H54 (cell line): ENCODE data around the gene LGALS4.
"Not testable (repeated sequence)": the region's sequence is repeated elsewhere in the genome, so short reads cannot be mapped to it uniquely, and the experiment has no call there.

ENCODE experiments used
- DNase-seq: peaks from one replicate; pipeline ENCODE4 v3.0.0; 2011; ENCODE audit warnings: low spot score, mixed read lengths; ENCODE audit not compliant: insufficient read length
- FAIRE-seq: peaks from 3 replicates; lab custom pipeline; 2011; peaks lifted over from hg19 to GRCh38; lab: Jason Lieb, UNC
- POLR2A ChIP-seq: IDR thresholded peaks from 2 replicates; pipeline ENCODE4 v1.6.1; 2011; ENCODE audit warnings: low read depth, mild to moderate bottlenecking, low read length

The LGALS4 gene

DNA sequence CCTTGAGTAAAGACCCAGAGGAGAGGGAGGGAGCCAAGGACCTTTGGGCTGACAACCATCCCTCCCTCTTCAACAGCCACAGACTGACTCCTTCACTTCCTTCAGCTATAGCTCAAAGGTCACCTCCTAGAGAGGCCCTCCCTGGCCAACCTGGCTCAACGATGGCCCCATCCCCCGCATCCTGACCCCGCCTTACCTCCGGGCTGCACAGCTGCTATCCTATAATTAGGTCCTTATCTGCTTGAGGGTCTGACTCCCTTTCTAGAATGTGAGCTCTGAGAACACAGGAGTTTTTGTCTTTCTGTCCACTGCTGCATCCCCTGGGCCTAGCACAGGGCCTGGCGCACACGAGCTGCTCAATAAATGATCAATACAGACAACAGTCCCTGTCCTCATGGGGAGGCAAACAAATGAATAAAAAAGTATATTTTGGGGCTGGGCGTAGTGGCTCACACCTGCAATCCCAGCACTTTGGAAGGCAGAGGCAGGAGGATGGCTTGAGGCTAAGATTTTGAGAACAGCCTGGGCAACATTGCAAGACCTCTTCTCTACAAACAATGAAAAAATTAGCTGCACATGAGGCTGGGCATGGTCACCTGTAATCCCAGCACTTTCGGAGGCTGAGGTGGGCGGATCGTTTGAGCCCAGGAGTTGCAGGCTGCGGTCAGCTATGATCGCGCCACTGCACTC lies 6.6 kb upstream of the LGALS4 start:
- DNase-seq, result no peak
- TF ChIP-seq POLR2A, result no peak
- FAIRE-seq, result no peak

DNA sequence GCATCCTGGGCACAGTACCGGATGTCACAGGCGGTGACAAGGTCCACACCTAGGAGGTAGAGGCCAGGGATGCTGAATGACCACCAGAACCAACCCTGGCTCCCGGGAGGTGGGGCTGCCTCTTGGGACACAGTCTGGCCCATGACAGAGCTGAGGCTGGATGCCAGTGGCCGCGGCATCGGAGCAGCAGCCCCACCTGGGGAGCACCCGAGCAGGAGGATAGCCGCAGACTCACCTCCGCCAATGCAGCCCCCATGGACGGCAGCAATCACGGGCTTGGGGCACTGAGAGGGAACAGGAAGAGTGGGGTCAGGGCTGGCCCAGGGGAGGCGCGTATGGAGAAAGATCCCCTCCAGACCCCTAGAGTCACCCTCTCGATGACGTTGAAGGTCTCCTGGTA lies 4.3 kb upstream of the LGALS4 start:
- no peak for FAIRE-seq
- TF ChIP-seq POLR2A, result no peak
- no peak for DNase-seq

DNA sequence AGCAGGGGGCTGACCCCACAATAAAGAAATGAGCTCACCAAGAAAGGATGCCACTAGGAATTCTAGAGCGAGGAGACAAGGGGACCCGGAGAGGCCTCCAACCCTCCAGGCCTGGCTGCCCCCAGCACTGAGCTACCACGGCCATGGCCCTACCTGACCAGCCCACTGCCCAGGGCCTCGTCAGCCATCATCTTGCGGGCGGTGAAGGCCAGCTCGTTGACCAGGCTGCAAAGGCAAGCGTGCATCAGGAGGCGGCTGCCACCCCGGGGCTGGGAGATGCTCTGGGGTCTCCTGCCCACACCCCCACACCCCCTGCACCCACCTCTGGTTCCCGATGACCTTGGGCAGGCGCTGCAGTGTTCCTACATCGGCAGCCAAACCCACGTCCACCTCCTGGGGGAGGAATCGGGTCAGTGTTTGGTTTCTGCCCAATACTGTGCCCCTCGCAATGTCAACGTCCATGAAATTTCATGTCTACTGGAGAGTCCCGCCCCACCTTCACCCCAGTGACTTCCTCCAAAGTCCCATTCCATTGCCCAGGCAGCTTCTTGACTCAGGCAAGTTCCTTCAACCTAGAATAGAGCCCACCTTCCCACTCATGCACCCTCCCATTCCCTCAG lies 3.5 kb upstream of the LGALS4 start:
- no peak for DNase-seq
- FAIRE-seq, result no peak
- no peak for TF ChIP-seq POLR2A

DNA sequence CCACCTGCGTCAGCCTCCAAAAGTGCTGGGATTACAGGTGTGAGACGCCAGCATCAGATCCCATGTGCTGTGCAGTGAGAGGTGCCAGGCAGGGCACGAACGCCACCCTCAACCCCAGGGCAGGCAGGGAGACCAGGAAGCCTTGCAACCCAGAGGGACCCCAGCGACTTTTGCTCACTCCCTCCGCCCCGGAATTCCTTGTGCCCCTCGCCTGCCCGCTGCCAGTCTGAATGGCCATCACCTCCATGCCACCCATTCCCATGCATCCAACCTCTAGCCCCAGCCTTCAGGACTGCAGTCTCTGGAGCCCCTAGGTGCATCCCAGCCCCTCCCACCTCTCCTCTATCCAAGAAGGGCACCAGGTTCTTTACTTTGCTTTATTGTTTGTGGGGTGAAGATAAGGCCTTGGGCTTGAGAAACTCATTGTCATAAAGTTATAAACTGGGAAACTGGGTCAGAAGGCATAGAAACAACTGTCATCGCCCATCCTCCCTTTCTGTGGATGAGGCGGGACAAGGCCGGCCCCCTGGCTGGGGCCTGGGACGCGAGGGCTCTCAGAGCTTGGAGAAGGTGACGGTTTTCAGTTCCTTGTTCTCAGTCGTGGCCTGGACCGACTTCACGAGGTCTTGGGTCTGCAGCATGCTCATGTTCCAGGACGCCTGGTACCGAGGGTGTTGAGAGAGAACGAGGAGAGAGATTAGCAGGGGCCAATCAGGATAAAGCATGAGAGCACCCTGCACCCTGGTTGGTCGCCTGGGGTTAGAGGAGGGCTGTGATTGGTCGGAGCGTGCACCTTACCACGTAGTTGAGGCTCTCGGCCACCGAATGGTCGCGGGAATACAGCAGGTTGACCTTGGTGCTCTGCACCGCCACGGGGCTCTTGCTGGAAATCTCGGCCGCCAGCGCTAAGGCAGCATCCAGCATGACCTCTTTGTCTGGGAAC lies 2.6 kb upstream of the LGALS4 start:
- no peak for DNase-seq
- FAIRE-seq, result no peak
- no peak for TF ChIP-seq POLR2A

DNA sequence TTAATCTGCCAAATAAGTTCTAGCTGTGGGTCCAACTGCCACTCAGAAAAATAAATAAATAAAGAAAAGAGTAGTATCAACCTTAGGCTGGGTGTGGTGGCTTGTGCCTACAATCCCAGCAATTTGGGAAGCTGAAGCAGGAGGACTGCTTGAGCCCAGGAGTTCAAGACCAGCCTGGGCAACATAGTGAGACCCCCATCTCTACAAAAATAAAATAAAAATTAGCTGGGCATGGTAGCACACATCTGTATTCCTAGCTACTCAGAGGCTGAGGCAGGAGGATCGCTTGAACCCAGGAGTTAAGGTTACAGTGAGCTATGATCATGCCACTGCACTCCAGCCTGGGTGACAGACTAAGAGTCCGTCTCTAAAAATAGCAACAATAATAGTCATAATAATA lies 1.2 kb upstream of the LGALS4 start:
- not testable (repeated sequence) for FAIRE-seq, DNase-seq

DNA sequence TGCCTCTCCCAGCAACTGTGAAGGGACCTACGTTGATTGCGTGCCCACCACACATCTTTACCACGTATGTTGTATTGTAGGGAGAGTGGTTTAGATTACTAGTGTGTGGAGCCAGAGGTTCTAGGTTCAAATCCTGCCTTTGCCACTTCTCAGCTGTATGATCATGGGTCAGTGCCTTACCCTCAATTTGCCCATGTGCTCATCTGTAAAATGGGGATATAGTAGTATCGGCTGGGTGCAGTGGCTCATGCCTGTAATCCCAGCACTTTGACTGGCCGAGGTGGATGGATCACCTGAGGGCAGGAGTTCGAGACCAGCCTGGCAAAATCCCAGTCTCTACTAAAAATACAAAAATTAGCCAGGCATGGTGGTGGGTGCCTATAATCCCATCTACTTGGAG lies 578 bp upstream of the LGALS4 start:
- TF ChIP-seq POLR2A, result no peak

DNA sequence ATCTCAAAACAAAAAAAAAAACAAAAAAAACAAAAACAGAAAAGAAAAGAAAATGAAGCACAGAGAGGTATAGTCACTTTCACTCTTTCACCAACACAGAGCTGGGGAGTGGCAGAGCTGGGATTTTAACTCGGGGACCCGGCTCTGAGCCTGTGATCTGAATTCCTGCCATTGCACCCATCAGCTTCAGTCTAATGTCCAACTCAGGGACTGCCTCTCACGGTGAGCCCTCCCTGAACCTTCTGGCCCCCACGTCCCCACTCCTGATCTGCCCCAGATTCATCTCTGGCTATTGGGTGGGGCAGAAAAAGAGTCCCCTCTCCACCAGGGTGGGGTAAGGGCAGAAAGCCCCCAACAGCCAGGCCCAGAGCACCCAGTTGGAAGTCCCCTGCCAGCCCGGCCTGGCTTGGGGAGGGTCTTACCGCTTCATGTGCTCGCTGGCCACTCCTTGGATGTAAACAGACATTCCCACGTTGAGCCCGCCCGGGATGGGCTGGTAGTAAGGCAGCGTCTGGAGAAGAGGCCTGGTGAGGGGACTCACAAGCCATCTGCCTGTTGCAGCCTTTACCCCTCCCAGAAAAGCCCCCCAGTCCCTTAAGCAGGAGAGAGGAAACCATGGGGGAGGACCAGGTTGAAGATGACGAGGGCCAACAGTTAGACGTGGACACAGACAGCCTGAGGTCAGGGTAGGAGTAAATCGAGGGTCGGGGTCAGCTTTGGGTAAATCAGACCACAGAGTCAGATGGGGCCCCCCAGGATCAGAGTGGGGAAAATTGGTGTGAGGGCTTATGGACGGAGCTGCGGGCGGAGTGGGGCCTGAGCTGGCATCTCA lies 520 bp downstream of the LGALS4 start:
- DNase-seq (no peak), FAIRE-seq (no peak)
- no peak for TF ChIP-seq POLR2A

More for the DNA sequence above, 578 bp upstream of the LGALS4 start:
- FAIRE-seq, result no peak
- no peak for DNase-seq

DNA sequence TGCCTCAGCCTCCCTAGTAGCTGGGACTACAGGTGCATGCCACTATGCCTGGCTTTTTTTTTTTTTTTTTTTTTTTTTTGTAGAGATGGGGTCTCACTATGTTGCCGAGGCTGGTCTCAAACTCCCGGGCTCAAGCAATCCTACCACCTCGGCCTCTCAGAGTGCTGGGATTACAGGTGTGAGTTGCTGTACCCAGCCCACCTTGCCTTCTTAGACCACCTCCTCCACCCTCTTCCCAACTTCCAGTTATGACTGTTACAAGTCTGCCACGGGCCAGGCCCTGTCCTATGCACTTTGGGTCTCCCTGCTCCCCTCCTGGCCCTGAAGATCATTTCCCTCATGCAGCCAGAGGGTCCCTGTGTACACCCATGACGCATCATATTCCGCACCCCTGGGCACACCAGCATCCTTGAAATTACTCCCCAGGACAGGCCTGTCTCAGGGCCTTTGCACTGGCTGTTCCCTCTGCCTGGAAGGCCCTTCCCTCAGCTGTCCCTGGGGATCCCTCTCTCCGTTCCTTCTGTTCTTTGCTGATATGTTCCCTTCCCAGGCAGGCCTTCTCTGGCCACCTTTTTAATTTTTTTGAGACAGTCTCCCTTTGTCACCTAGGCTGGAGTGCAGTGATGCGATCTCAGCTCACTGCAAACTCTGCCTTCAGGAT lies 3.0 kb downstream of the LGALS4 start:
- no peak for TF ChIP-seq POLR2A
- FAIRE-seq (no peak), DNase-seq (no peak)

DNA sequence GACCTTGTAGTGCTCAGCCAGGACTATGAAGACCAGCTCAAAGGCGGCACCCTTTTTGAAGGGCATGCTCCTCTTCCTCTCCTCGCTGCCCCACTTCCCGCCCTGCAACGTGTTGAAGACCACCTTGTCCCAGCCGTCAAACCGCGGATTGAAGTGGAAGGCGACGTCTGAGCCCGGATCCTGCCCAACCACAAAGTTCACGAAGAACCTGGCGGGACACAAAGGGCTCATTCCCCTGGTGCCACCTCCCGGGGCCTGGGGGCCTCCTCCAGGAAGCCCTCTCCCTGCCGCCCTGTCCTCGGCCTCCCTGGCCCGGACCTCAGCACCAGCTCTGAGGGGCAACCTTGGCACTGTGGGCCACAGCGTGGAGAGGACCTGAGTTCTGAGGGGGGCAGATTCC lies 4.0 kb downstream of the LGALS4 start:
- FAIRE-seq (no peak), DNase-seq (no peak)
- TF ChIP-seq POLR2A, result no peak

DNA sequence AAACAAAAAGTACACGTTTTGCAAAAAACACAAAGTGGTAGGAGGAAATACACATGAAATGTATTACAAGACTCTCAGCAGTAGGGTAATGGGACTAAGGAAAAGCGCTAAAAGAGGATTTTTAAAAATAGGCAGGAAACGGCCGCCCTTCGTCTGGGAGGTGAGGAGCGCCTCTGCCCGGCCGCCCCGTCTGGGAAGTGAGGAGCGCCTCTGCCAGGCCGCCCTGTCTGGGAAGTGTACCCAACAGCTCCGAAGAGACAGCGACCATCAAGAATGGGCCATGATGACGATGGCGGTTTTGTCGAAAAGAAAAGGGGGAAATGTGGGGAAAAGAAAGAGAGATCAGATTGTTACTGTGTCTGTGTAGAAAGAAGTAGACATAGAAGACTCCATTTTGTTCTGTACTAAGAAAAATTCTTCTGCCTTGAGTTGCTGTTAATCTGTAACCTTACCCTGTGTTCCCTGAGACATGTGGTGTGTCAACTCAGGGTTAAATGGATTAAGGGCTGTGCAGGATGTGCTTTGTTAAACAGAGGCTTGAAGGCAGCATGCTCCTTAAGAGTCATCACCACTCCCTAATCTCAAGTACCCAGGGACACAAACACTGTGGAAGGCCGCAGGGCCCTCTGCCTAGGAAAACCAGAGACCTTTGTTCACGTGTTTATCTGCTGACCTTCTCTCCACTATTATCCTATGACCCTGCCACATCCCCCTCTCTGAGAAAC lies 5.2 kb downstream of the LGALS4 start:
- not testable (repeated sequence) for DNase-seq, FAIRE-seq

DNA sequence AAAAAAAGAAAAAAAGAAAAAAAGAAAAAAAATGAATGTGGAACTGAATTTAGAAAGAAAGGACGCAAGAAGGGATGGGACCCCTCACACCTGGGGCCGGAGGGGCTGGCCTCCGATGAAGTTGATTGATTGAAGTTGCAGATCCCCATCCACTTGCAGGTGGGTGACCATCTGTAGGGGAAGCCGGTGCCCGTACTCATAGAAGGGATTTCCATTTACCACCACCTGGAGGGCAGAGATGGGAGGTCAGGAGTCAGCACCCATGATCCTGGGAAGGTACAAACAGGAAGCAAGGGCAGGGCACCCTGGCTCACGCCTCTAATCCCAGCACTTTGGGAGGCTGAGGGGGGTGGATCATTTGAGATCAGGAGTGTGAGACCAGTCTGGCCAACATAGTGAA lies 6.4 kb downstream of the LGALS4 start:
- FAIRE-seq (no peak), DNase-seq (no peak)
- TF ChIP-seq POLR2A, result no peak

DNA sequence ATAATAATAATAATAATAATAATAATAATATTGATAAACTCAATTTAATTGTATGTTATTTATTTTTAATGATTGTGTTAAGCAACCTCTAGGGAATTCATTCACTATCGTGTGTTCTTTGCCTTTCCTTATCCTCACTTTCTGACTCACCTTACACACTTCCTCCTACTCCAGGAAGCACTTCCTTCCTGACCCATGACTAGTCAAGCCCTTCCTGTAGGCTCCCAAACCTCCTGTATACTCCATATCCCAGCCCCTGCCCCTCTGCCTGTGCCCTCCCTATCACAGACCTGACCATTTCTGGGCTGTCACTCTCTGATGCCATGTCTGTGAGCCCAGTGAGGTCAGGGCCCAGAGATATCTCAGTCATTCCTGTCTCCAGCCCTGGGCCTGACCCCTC lies 7.6 kb downstream of the LGALS4 start:
- DNase-seq (no peak), FAIRE-seq (no peak)
- TF ChIP-seq POLR2A, result no peak
